PC-9 (cell line): ENCODE results near the gene HLA-DMB.

Experiments
- CTCF ChIP-seq: fragments of 200-600 bp; sonication (generic); conservative IDR thresholded peaks from 2 replicates; pipeline ENCODE4 v1.6.1; 2017; ENCODE audit warnings: mixed run types, antibody characterized with exemption, mild to moderate bottlenecking, moderate library complexity
- EZH2 ChIP-seq: fragments of 200-600 bp; sonication (generic); IDR thresholded peaks from 2 replicates; pipeline ENCODE4 v1.8.0; 2017; ENCODE audit warnings: antibody characterized with exemption, low read depth

GRCh38 chr6:32989368-32989767 lies 48.5 kb upstream of the HLA-DMB start:
- TF ChIP-seq CTCF: no peak
- TF ChIP-seq EZH2: no peak
